NOMO-1 treated with DMSO at 0.1 percent for 48 hours (cell line): ENCODE results near the gene SETD2.
"Not testable (repeated sequence)": the region's sequence is repeated elsewhere in the genome, so short reads cannot be mapped to it uniquely, and the experiment has no call there.

ENCODE experiments used
- DNase-seq: peaks from one replicate; lab custom pipeline; 2025; ENCODE audit not compliant: unreplicated experiment; lab: John Stamatoyannopoulos, UW

SETD2 gene

GRCh38 chr3:47036145-47036544, 127.8 kb downstream of the SETD2 start:
- no peak for DNase-seq

- no peak for DNase-seq
These were observed 128.3 kb downstream of the SETD2 start for GRCh38 chr3:47035645-47036044.

GRCh38 chr3:47034868-47035489, 128.9 kb downstream of the SETD2 start:
- no peak for DNase-seq

GRCh38 chr3:47031041-47031440, 132.9 kb downstream of the SETD2 start:
- peak; percentile 7 for DNase-seq

- DNase-seq: no peak
These were observed 135.2 kb downstream of the SETD2 start for GRCh38 chr3:47028667-47029066.

- DNase-seq: no peak
These were observed 135.8 kb downstream of the SETD2 start for GRCh38 chr3:47028146-47028545.

- DNase-seq: not testable (repeated sequence)
These were observed 137.5 kb downstream of the SETD2 start for GRCh38 chr3:47026432-47026831.

GRCh38 chr3:47024932-47025331, 139.0 kb downstream of the SETD2 start:
- DNase-seq: no peak

GRCh38 chr3:47022641-47023071, 141.3 kb downstream of the SETD2 start:
- no peak for DNase-seq

- no peak for DNase-seq
These were observed 143.6 kb downstream of the SETD2 start for GRCh38 chr3:47020311-47020710.

GRCh38 chr3:47019201-47019600, 144.7 kb downstream of the SETD2 start:
- no peak for DNase-seq

- no peak for DNase-seq
These were observed 145.7 kb downstream of the SETD2 start for GRCh38 chr3:47018269-47018611.

- DNase-seq: no peak
These were observed 146.2 kb downstream of the SETD2 start for GRCh38 chr3:47017504-47018268.

- DNase-seq: peak; percentile 12
These were observed 146.9 kb downstream of the SETD2 start for GRCh38 chr3:47016934-47017435.

- no peak for DNase-seq
These were observed 147.6 kb downstream of the SETD2 start for GRCh38 chr3:47016086-47016933.

GRCh38 chr3:47015151-47015550, 148.8 kb downstream of the SETD2 start:
- no peak for DNase-seq

- no peak for DNase-seq
These were observed 149.9 kb downstream of the SETD2 start for GRCh38 chr3:47014036-47014435.

- no peak for DNase-seq
These were observed 150.7 kb downstream of the SETD2 start for GRCh38 chr3:47013231-47013630.

GRCh38 chr3:47012342-47013230, 151.3 kb downstream of the SETD2 start:
- DNase-seq: no peak

GRCh38 chr3:47011371-47011770, 152.5 kb downstream of the SETD2 start:
- DNase-seq: no peak

- DNase-seq: no peak
These were observed 153.0 kb downstream of the SETD2 start for GRCh38 chr3:47010910-47011309.
